Measurements from ENCODE around the gene GRAMD2B.

GRAMD2B gene

GRCh38 chr5:126471875-126472537 lies 48.8 kb downstream of the GRAMD2B start:
- Histone ChIP-seq H3K9me3 (ENCODE audit: low read length) (no peaks in the 10 kb centered on the region), H3K9me2 (ENCODE audit: low read depth, low read length) (no peaks in the 10 kb centered on the region), H3F3A (ENCODE audit: insufficient read depth, low read length) (no peaks in the 10 kb centered on the region), H3K4me3 (ENCODE audit: low read depth, low read length, poor library complexity, severe bottlenecking) (no peak overlapping the region), H3K36me3 (ENCODE audit: insufficient read depth, low read length) (no peaks in the 10 kb centered on the region), H2AFZ (ENCODE audit: low read length) (no peak overlapping the region), H3K27me3 (ENCODE audit: insufficient read depth, low read length) (no peaks in the 10 kb centered on the region), H3K27ac (ENCODE audit: low read depth, low read length, poor library complexity, severe bottlenecking) (no peak overlapping the region), H3K79me2 (ENCODE audit: insufficient read depth, low read length) (no peaks in the 10 kb centered on the region), H4K20me1 (ENCODE audit: insufficient read depth, low read length) (no peaks in the 10 kb centered on the region), H3K4me1 (ENCODE audit: insufficient read depth, low read length, severe bottlenecking) (no peaks in the 10 kb centered on the region), H3K4me2 (ENCODE audit: low read length) (no peak overlapping the region), H3K9ac (ENCODE audit: low read length) (no peak overlapping the region)
- TF ChIP-seq EZH2 (IDR thresholded peaks at IDR 0.05; ENCODE audit: borderline replicate concordance, low read length) (no peak), CTCF (IDR thresholded peaks at IDR 0.05; ENCODE audit: low read length) (no peak)

GRCh38 chr5:126472538-126472889 lies 49.3 kb downstream of the GRAMD2B start:
- H3K4me1 ChIP-seq (ENCODE audit: insufficient read depth, low read length, severe bottlenecking) = no peaks in the 10 kb centered on the region
- H3K36me3 ChIP-seq (ENCODE audit: insufficient read depth, low read length) = no peaks in the 10 kb centered on the region
- H3K9me2 ChIP-seq (ENCODE audit: low read depth, low read length) = no peaks in the 10 kb centered on the region
- H3K9me3 ChIP-seq (ENCODE audit: low read length) = no peaks in the 10 kb centered on the region
- H3K9ac ChIP-seq (ENCODE audit: low read length) = no peak overlapping the region
- H3K79me2 ChIP-seq (ENCODE audit: insufficient read depth, low read length) = no peaks in the 10 kb centered on the region
- no peaks in the 10 kb centered on the region for H4K20me1 ChIP-seq (ENCODE audit: insufficient read depth, low read length)
- H3K4me2 ChIP-seq (ENCODE audit: low read length) = no peak overlapping the region
- TF ChIP-seq EZH2 (IDR thresholded peaks at IDR 0.05; ENCODE audit: borderline replicate concordance, low read length) = no peak
- no peak for TF ChIP-seq CTCF (IDR thresholded peaks at IDR 0.05; ENCODE audit: low read length)
- H3K4me3 ChIP-seq (ENCODE audit: low read depth, low read length, poor library complexity, severe bottlenecking) = no peak overlapping the region
- H3F3A ChIP-seq (ENCODE audit: insufficient read depth, low read length) = no peaks in the 10 kb centered on the region
- no peaks in the 10 kb centered on the region for H3K27me3 ChIP-seq (ENCODE audit: insufficient read depth, low read length)
- no peak overlapping the region for H3K27ac ChIP-seq (ENCODE audit: low read depth, low read length, poor library complexity, severe bottlenecking)
- no peak overlapping the region for H2AFZ ChIP-seq (ENCODE audit: low read length)

GRCh38 chr5:126477294-126478117 lies 54.3 kb downstream of the GRAMD2B start:
- Histone ChIP-seq H4K20me1 (ENCODE audit: insufficient read depth, low read length) (no peaks in the 10 kb centered on the region), H3F3A (ENCODE audit: insufficient read depth, low read length) (no peaks in the 10 kb centered on the region), H3K79me2 (ENCODE audit: insufficient read depth, low read length) (no peaks in the 10 kb centered on the region), H3K4me1 (ENCODE audit: insufficient read depth, low read length, severe bottlenecking) (no peaks in the 10 kb centered on the region), H2AFZ (ENCODE audit: low read length) (no peak overlapping the region), H3K9ac (ENCODE audit: low read length) (no peak overlapping the region), H3K27ac (ENCODE audit: low read depth, low read length, poor library complexity, severe bottlenecking) (no peak overlapping the region), H3K9me3 (ENCODE audit: low read length) (no peaks in the 10 kb centered on the region), H3K4me2 (ENCODE audit: low read length) (no peak overlapping the region), H3K36me3 (ENCODE audit: insufficient read depth, low read length) (no peaks in the 10 kb centered on the region), H3K9me2 (ENCODE audit: low read depth, low read length) (no peaks in the 10 kb centered on the region), H3K4me3 (ENCODE audit: low read depth, low read length, poor library complexity, severe bottlenecking) (no peak overlapping the region), H3K27me3 (ENCODE audit: insufficient read depth, low read length) (no peaks in the 10 kb centered on the region)
- no peak for TF ChIP-seq CTCF (IDR thresholded peaks at IDR 0.05; ENCODE audit: low read length)
- no peak for TF ChIP-seq EZH2 (IDR thresholded peaks at IDR 0.05; ENCODE audit: borderline replicate concordance, low read length)
